Skeletal muscle satellite cell (primary cell): ENCODE results near the gene PACRG.

ENCODE experiments used
- H3K27me3 ChIP-seq: 2 replicates; pipeline ENCODE4 v1.7.0; 2013; ENCODE audit warnings: low read length; ENCODE audit not compliant: control insufficient read depth, insufficient read depth
- H3K36me3 ChIP-seq: 2 replicates; pipeline ENCODE4 v1.7.0; 2013; ENCODE audit warnings: mild to moderate bottlenecking, control low read depth, low read length; ENCODE audit not compliant: insufficient read depth
- H3K4me1 ChIP-seq: 2 replicates; pipeline ENCODE4 v1.7.0; 2013; ENCODE audit warnings: low read length; ENCODE audit not compliant: control insufficient read depth, insufficient read depth
- H3K4me2 ChIP-seq: 2 replicates; pipeline ENCODE4 v1.7.0; 2013; ENCODE audit warnings: mild to moderate bottlenecking, low read length
- H3K4me3 ChIP-seq: 2 replicates; pipeline ENCODE4 v1.7.0; 2013; ENCODE audit warnings: low read length
- H3K9ac ChIP-seq: 2 replicates; pipeline ENCODE4 v1.7.0; 2013; ENCODE audit warnings: mild to moderate bottlenecking, low read depth, low read length, moderate library complexity
- H3K9me3 ChIP-seq: replicated peaks from 2 replicates; pipeline ENCODE4 v1.7.0; 2013; ENCODE audit warnings: mild to moderate bottlenecking, control low read depth, low read length

PACRG gene

GRCh38 chr6:163214259-163214658, 486.5 kb downstream of the PACRG start:
- H3K9ac ChIP-seq = no peak overlapping the region
- no peak overlapping the region for H3K4me2 ChIP-seq
- H3K9me3 ChIP-seq = peaks cover 2% of the 10 kb centered on the region
- H3K36me3 ChIP-seq = no peaks in the 10 kb centered on the region
- no peak overlapping the region for H3K4me3 ChIP-seq
- no peaks in the 10 kb centered on the region for H3K4me1 ChIP-seq
- peaks cover 2% of the 10 kb centered on the region for H3K27me3 ChIP-seq

GRCh38 chr6:163218361-163218894, 490.7 kb downstream of the PACRG start:
- H3K4me2 ChIP-seq = no peak overlapping the region
- no peak overlapping the region for H3K4me3 ChIP-seq
- H3K9me3 ChIP-seq = no peaks in the 10 kb centered on the region
- H3K36me3 ChIP-seq = no peaks in the 10 kb centered on the region
- peaks cover 19% of the 10 kb centered on the region for H3K27me3 ChIP-seq
- no peaks in the 10 kb centered on the region for H3K4me1 ChIP-seq
- H3K9ac ChIP-seq = no peak overlapping the region

GRCh38 chr6:163226181-163226835, 498.5 kb downstream of the PACRG start:
- Histone ChIP-seq H3K9me3 (no peaks in the 10 kb centered on the region), H3K9ac (no peak overlapping the region), H3K4me1 (no peaks in the 10 kb centered on the region), H3K36me3 (no peaks in the 10 kb centered on the region), H3K27me3 (peaks cover 9% of the 10 kb centered on the region), H3K4me3 (no peak overlapping the region), H3K4me2 (no peak overlapping the region)

GRCh38 chr6:163226836-163227485, 499.2 kb downstream of the PACRG start:
- Histone ChIP-seq H3K4me2 (no peak overlapping the region), H3K4me1 (no peaks in the 10 kb centered on the region), H3K4me3 (no peak overlapping the region)

GRCh38 chr6:163228041-163228440, 500.3 kb downstream of the PACRG start:
- H3K9me3 ChIP-seq = no peaks in the 10 kb centered on the region

More at GRCh38 chr6:163226836-163227485, 499.2 kb downstream of the PACRG start:
- Histone ChIP-seq H3K27me3 (peaks cover 4% of the 10 kb centered on the region), H3K36me3 (no peaks in the 10 kb centered on the region), H3K9me3 (no peaks in the 10 kb centered on the region), H3K9ac (no peak overlapping the region)

GRCh38 chr6:163229050-163229449, 501.3 kb downstream of the PACRG start:
- no peak overlapping the region for H3K4me2 ChIP-seq
- peaks cover 6% of the 10 kb centered on the region for H3K27me3 ChIP-seq
- H3K9me3 ChIP-seq = no peaks in the 10 kb centered on the region
- no peak overlapping the region for H3K4me3 ChIP-seq
- no peaks in the 10 kb centered on the region for H3K4me1 ChIP-seq
- H3K9ac ChIP-seq = no peak overlapping the region
- H3K36me3 ChIP-seq = no peaks in the 10 kb centered on the region

More at GRCh38 chr6:163228041-163228440, 500.3 kb downstream of the PACRG start:
- no peak overlapping the region for H3K4me2 ChIP-seq
- H3K4me3 ChIP-seq = no peak overlapping the region
- H3K27me3 ChIP-seq = peaks cover 10% of the 10 kb centered on the region
- no peaks in the 10 kb centered on the region for H3K4me1 ChIP-seq
- no peak overlapping the region for H3K9ac ChIP-seq
- no peaks in the 10 kb centered on the region for H3K36me3 ChIP-seq

GRCh38 chr6:163230901-163231300, 503.1 kb downstream of the PACRG start:
- Histone ChIP-seq H3K9ac (no peak overlapping the region), H3K4me2 (no peak overlapping the region), H3K4me1 (no peaks in the 10 kb centered on the region), H3K27me3 (peaks cover 6% of the 10 kb centered on the region), H3K9me3 (no peaks in the 10 kb centered on the region), H3K36me3 (no peaks in the 10 kb centered on the region), H3K4me3 (no peak overlapping the region)

- Histone ChIP-seq H3K27me3 (peaks cover 6% of the 10 kb centered on the region), H3K4me1 (no peaks in the 10 kb centered on the region), H3K9ac (no peak overlapping the region), H3K36me3 (no peaks in the 10 kb centered on the region), H3K4me3 (no peak overlapping the region), H3K9me3 (no peaks in the 10 kb centered on the region), H3K4me2 (no peak overlapping the region)
Measured at GRCh38 chr6:163231356-163232014, 503.7 kb downstream of the PACRG start.

GRCh38 chr6:163232015-163232523, 504.3 kb downstream of the PACRG start:
- Histone ChIP-seq H3K27me3 (peaks cover 6% of the 10 kb centered on the region), H3K9ac (no peak overlapping the region), H3K4me3 (no peak overlapping the region), H3K4me1 (no peaks in the 10 kb centered on the region), H3K4me2 (no peak overlapping the region), H3K9me3 (no peaks in the 10 kb centered on the region), H3K36me3 (no peaks in the 10 kb centered on the region)

GRCh38 chr6:163232649-163233048, 504.9 kb downstream of the PACRG start:
- H3K4me3 ChIP-seq = no peak overlapping the region
- peaks cover 6% of the 10 kb centered on the region for H3K27me3 ChIP-seq
- no peaks in the 10 kb centered on the region for H3K4me1 ChIP-seq
- no peaks in the 10 kb centered on the region for H3K9me3 ChIP-seq
- H3K36me3 ChIP-seq = no peaks in the 10 kb centered on the region
- H3K4me2 ChIP-seq = no peak overlapping the region
- no peak overlapping the region for H3K9ac ChIP-seq

- H3K4me2 ChIP-seq = no peak overlapping the region
- no peak overlapping the region for H3K9ac ChIP-seq
- no peaks in the 10 kb centered on the region for H3K9me3 ChIP-seq
- H3K4me3 ChIP-seq = no peak overlapping the region
- H3K36me3 ChIP-seq = no peaks in the 10 kb centered on the region
- H3K27me3 ChIP-seq = peaks cover 5% of the 10 kb centered on the region
- no peaks in the 10 kb centered on the region for H3K4me1 ChIP-seq
Measured at GRCh38 chr6:163237110-163237509, 509.3 kb downstream of the PACRG start.
